Ishikawa (cell line): ENCODE data around the gene FOXP1.

Experiments
- CEBPB ChIP-seq: IDR thresholded peaks from 2 replicates; pipeline ENCODE4 v1.6.1; 2012
- CREB1 ChIP-seq: IDR thresholded peaks from 2 replicates; pipeline ENCODE4 v1.6.1; 2012; ENCODE audit warnings: low read depth
- EGR1 ChIP-seq: IDR thresholded peaks from 2 replicates; pipeline ENCODE4 v1.6.1; 2012
- EP300 ChIP-seq: IDR thresholded peaks from 2 replicates; pipeline ENCODE4 v1.6.1; 2012; ENCODE audit warnings: borderline replicate concordance
- FOXM1 ChIP-seq: IDR thresholded peaks from 2 replicates; pipeline ENCODE4 v1.6.1; 2012; ENCODE audit warnings: low read depth, borderline replicate concordance
- NFIC ChIP-seq: IDR thresholded peaks from 2 replicates; pipeline ENCODE4 v1.6.1; 2012
- RAD21 ChIP-seq: IDR thresholded peaks from 2 replicates; pipeline ENCODE4 v1.6.1; 2012; ENCODE audit warnings: low read depth
- TAF1 ChIP-seq: IDR thresholded peaks from 2 replicates; pipeline ENCODE4 v1.6.1; 2012; ENCODE audit warnings: low read depth, mild to moderate bottlenecking
- TCF12 ChIP-seq: IDR thresholded peaks from 2 replicates; pipeline ENCODE4 v1.6.1; 2012; ENCODE audit warnings: low read depth
- TEAD4 ChIP-seq: IDR thresholded peaks from 2 replicates; pipeline ENCODE4 v1.6.1; 2012
- YY1 ChIP-seq: IDR thresholded peaks from 2 replicates; pipeline ENCODE4 v1.6.1; 2012; ENCODE audit warnings: low read depth
- ZBTB7A ChIP-seq: IDR thresholded peaks from 2 replicates; pipeline ENCODE4 v1.6.1; 2012; ENCODE audit warnings: low read depth
- TF ChIP-seq, protein P1 (sequence below): IDR thresholded peaks from 2 replicates; pipeline ENCODE4 v1.6.1; 2012
- TF ChIP-seq, protein P2 (sequence below): IDR thresholded peaks from 2 replicates; pipeline ENCODE4 v1.6.1; 2012
- TF ChIP-seq, protein P3 (sequence below): IDR thresholded peaks from 2 replicates; pipeline ENCODE4 v1.6.1; 2012; ENCODE audit warnings: low read depth, mild to moderate bottlenecking

FOXP1 gene

DNA sequence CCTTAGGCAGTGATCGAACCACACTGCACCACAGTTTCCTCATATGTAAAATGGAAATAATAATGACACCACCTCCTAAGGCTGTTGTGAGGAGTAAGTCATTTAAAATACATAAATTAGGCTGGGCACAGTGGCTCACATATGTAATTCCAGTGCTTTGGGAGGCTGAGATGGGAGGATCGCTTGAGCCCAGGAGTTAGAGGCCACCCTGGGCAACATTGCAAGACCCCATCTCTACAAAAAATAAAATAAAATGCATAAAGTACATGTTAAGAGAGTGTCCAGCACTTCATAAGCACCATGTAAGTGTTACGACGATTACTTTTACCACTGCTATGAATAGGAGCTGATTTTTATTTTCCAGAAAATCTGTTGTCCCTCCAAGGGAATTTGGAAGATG, 440.0 kb downstream of the FOXP1 start:
- TF ChIP-seq FOXM1: no peak
- TF ChIP-seq CEBPB: no peak
- no peak for TF ChIP-seq YY1
- TF ChIP-seq, protein P1, sequence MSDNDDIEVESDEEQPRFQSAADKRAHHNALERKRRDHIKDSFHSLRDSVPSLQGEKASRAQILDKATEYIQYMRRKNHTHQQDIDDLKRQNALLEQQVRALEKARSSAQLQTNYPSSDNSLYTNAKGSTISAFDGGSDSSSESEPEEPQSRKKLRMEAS: no peak

DNA sequence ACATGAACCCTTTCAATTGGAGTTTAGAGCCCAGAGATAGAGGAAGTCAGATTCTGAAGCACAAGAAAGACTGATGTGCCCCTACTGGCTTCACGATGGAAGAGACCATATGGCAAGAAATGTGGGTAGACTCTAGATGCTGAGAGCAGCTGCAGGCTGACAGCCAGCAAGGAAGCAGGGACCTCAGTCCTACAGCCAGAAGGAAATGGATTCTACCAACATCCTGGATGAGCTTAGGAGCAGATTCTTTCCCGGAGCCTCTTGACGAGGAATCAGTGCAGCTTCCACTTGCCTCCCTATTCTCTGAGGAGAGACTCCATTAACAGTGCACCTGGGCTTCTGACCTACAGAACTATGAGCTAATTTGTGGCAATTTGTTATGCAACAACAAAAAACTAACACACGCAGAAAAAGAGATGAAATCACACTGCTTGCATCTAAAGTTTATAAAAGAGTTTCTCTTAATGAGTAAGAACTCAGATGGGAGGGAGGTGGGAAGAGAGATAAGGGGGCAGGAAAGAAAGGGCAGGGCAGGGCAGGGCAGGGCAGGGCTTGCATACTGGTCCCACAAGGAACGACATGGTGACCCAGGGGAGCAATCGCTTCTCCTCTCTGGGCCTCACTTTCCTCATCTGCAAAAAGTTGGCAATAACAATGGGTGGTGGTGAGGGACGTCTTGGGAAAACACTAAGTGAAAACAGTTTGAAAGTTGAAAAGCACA, 440.9 kb downstream of the FOXP1 start:
- TF ChIP-seq YY1 (no peak), NFIC (no peak), TCF12 (no peak), EGR1 (no peak), TAF1 (no peak), TEAD4 (no peak), RAD21 (no peak), ZBTB7A (no peak), CREB1 (no peak), FOXM1 (no peak), EP300 (no peak), CEBPB (no peak)
- TF ChIP-seq, protein P2, sequence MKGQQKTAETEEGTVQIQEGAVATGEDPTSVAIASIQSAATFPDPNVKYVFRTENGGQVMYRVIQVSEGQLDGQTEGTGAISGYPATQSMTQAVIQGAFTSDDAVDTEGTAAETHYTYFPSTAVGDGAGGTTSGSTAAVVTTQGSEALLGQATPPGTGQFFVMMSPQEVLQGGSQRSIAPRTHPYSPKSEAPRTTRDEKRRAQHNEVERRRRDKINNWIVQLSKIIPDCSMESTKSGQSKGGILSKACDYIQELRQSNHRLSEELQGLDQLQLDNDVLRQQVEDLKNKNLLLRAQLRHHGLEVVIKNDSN: no peak
- TF ChIP-seq, protein P1: no peak
- TF ChIP-seq, protein P3, sequence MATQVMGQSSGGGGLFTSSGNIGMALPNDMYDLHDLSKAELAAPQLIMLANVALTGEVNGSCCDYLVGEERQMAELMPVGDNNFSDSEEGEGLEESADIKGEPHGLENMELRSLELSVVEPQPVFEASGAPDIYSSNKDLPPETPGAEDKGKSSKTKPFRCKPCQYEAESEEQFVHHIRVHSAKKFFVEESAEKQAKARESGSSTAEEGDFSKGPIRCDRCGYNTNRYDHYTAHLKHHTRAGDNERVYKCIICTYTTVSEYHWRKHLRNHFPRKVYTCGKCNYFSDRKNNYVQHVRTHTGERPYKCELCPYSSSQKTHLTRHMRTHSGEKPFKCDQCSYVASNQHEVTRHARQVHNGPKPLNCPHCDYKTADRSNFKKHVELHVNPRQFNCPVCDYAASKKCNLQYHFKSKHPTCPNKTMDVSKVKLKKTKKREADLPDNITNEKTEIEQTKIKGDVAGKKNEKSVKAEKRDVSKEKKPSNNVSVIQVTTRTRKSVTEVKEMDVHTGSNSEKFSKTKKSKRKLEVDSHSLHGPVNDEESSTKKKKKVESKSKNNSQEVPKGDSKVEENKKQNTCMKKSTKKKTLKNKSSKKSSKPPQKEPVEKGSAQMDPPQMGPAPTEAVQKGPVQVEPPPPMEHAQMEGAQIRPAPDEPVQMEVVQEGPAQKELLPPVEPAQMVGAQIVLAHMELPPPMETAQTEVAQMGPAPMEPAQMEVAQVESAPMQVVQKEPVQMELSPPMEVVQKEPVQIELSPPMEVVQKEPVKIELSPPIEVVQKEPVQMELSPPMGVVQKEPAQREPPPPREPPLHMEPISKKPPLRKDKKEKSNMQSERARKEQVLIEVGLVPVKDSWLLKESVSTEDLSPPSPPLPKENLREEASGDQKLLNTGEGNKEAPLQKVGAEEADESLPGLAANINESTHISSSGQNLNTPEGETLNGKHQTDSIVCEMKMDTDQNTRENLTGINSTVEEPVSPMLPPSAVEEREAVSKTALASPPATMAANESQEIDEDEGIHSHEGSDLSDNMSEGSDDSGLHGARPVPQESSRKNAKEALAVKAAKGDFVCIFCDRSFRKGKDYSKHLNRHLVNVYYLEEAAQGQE: no peak

DNA sequence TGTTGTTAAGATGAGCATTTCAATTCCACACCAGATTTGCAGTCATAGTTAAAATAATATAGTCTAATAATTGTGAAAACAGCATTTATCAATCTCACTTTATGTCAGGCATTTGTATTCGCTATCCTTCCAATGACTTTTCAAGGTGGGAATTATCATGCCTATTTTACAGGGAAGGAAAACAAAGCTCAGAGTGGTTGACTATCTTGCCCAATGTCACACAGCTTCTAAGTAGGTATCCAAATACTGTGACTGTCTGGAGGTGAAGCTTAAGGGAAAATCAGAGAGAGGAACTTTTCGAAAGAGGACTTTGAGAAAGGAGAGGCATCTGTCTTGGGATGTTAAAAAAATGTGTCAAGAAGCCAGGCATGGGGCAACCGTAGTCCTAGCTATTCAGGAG, 443.1 kb downstream of the FOXP1 start:
- TF ChIP-seq TAF1: no peak
- TF ChIP-seq, protein P1: no peak
- TF ChIP-seq FOXM1: no peak
- TF ChIP-seq CREB1: no peak
- TF ChIP-seq RAD21: no peak
- TF ChIP-seq YY1: no peak
- TF ChIP-seq TCF12: no peak
- TF ChIP-seq, protein P2: no peak
- no peak for TF ChIP-seq NFIC
- TF ChIP-seq TEAD4: no peak
- TF ChIP-seq, protein P3: no peak
- TF ChIP-seq EP300: no peak
- TF ChIP-seq CEBPB: no peak
- no peak for TF ChIP-seq EGR1
- TF ChIP-seq ZBTB7A: no peak

DNA sequence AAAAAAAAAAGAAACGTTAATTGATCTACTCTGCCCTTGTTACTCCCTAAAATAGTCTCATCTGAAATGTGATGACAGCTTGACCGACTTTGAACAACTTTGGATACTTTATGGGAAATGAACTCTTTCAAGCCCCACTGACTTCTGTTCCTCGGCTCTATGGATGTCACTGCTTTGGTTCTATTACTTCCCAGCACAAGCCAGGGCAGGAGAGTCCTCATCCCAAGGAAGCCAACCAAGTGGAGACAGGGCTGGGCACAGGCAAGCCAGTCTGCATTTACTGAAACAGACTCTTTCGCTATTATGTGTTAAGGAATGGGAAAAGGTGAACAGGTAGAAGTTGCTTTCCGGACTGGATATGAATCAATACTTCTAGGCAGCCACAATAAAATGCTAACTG, 444.0 kb downstream of the FOXP1 start:
- TF ChIP-seq RAD21 (no peak), YY1 (no peak), TEAD4 (no peak), FOXM1 (no peak), CREB1 (no peak), EGR1 (no peak), NFIC (no peak), EP300 (no peak), CEBPB (no peak), TAF1 (no peak), ZBTB7A (no peak)
- TF ChIP-seq, protein P2: no peak
- TF ChIP-seq, protein P1: no peak

DNA sequence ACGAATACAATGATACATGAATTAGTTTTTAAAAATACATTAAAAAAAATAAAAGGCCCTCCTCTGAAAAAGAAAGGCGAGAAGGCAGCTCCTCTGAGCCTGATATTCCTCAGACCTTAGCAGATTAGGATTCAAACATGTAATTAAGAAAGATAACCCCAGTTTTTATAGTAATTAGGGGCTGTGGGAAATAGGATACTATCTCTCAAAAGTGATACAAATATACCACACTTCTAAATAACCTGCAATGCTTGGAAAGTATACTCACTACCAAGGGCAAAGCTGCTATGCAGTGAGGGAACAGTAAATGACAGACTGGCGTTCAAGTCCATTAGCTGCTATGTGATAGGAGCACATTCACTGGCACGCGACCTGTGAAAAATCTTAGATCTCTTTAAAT, 445.1 kb downstream of the FOXP1 start:
- TF ChIP-seq NFIC (no peak), YY1 (no peak), CREB1 (no peak), TCF12 (no peak), CEBPB (no peak), RAD21 (no peak), EGR1 (no peak)
- TF ChIP-seq, protein P3: no peak
- TF ChIP-seq, protein P2: no peak
- TF ChIP-seq, protein P1: no peak
